Muscle of leg (tissue), 11 donors: ENCODE measurements around the gene ABCA1. TPM values are rescaled to one million over a fixed set of nuclear protein-coding genes. Genes with fewer than 3 reads are reported as not detected.

Experiments used
- DNase-seq: peaks from one replicate; pipeline ENCODE4 v3.0.0; 2013
- H3K27ac ChIP-seq: one replicate; pipeline ENCODE4 v1.5.1; 2013; ENCODE audit warnings: mild to moderate bottlenecking, low read length, control low read depth
- H3K27me3 ChIP-seq: one replicate; pipeline ENCODE4 v1.6.1; 2013; ENCODE audit warnings: low read length; ENCODE audit not compliant: control insufficient read depth, insufficient read depth
- H3K36me3 ChIP-seq: one replicate; pipeline ENCODE4 v1.6.1; 2013; ENCODE audit warnings: low read length; ENCODE audit not compliant: control insufficient read depth, insufficient read depth
- H3K4me1 ChIP-seq: one replicate; pipeline ENCODE4 v1.6.1; 2013; ENCODE audit warnings: low read length; ENCODE audit not compliant: control insufficient read depth, insufficient read depth
- H3K4me3 ChIP-seq: one replicate; pipeline ENCODE4 v1.5.1; 2013; ENCODE audit warnings: low read length, control low read depth
- H3K9me3 ChIP-seq: replicated peaks from 2 replicates; pipeline ENCODE4 v1.6.1; 2013; ENCODE audit warnings: low read depth, low read length; ENCODE audit not compliant: control insufficient read depth
- WGBS: methylation state at CpG from one replicate; pipeline ENCODE4 v1.1.5; 2013; ENCODE audit warnings: missing lambda C conversion rate; ENCODE audit not compliant: insufficient coverage; 5-methylcytosine and 5-hydroxymethylcytosine counted together
- polyA plus RNA-seq, 8 donors: library from polyadenylated mRNA; unstranded; fragments of 120-200 nt; gene quantifications; one replicate each; pipeline versions ENCODE4 v1.2.1 to v1.2.3, GENCODE V29; 2013; ENCODE audit warnings: inconsistent platforms in 1 of 8, low replicate concordance in 1 of 8; ENCODE audit not compliant: insufficient read length in 8 of 8, insufficient read depth in 1 of 8
- total RNA-seq: library from RNA; stranded (reverse); fragments of 120-200 nt; gene quantifications from one replicate; pipeline ENCODE4 v1.2.4, GENCODE V29; 2013

Gene ABCA1
- total and polyA plus RNA-seq, 9 donors, result 3.4 to 12.1 (median 5.2) TPM

DNA sequence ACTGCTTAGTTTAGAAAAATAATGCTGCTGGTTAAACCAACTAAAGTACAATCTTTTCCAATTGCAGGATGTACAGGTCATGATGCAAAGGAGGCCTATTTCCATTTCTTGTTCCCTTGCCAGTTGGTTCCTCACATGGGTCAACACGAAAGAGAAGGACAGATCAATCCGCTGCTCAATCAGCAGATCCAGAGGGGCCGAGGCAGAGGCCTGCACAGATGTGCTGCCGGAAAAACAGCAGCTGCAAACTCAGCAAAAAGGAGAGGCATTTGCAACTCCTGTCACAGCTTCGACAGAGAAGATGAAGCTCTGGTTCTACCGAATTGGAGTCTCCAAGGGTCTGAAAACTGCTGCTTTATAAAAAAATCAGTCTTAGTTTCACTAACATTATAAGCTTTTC is 94.3 kb downstream of the ABCA1 start:
- DNase-seq, result peak; percentile 78
- Histone ChIP-seq H3K27me3 (no peaks in the 10 kb centered on the region), H3K4me3 (no peak overlapping the region), H3K9me3 (no peaks in the 10 kb centered on the region), H3K27ac (no peak overlapping the region), H3K36me3 (peaks cover 15% of the 10 kb centered on the region), H3K4me1 (peaks cover 10% of the 10 kb centered on the region)
- WGBS, result 8% methylated on average over 6 of the region's 6 CpGs

DNA sequence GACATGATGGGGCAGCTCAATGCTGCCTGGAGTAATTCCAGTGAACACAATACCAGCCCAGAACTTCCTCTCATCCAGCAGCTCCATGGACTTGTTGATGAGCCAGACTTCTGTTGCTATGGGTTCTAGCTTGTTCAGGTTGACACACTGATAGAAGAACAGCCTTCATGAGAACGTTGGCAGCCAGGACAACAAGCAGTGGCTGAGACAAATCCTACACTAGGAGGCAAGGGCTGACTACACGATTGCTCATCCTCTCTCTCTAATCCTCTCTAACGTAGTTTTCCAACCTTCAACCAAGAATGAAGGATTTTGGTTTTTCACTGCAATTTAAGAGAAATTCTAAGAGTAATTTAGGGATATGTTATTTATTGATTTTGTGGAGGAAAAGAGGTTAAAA is 96.3 kb downstream of the ABCA1 start:
- no peak for DNase-seq
- Histone ChIP-seq H3K27ac (no peak overlapping the region), H3K27me3 (no peaks in the 10 kb centered on the region), H3K36me3 (peaks cover 17% of the 10 kb centered on the region), H3K4me1 (peaks cover 11% of the 10 kb centered on the region), H3K4me3 (no peak overlapping the region), H3K9me3 (no peaks in the 10 kb centered on the region)
- WGBS, result no CpG with 5 or more reads among the region's 3 CpGs

DNA sequence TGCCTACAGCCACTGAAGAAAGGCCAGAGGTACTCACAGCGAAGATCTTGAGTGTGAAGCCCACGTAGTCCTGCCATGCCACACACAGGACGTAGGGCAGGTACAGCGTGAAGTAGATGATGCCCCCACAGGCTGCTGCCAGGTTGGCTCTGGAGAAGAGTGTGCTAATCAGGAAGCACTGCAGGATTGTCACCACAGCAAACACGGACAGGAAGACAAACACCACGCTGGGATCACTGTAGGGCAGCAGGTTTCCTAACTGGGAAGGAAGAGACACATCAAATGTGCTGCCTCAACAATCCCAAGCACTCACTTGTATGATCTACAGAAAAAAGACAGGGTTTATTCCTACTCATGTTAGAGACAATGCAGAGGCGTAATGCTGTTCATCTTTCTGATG is 101.0 kb downstream of the ABCA1 start:
- peak; percentile 25 for DNase-seq
- WGBS, result 75% methylated on average over 4 of the region's 7 CpGs
- Histone ChIP-seq H3K27me3 (no peaks in the 10 kb centered on the region), H3K36me3 (peaks cover 36% of the 10 kb centered on the region), H3K4me1 (peaks cover 4% of the 10 kb centered on the region), H3K27ac (no peak overlapping the region), H3K9me3 (no peaks in the 10 kb centered on the region), H3K4me3 (no peak overlapping the region)

DNA sequence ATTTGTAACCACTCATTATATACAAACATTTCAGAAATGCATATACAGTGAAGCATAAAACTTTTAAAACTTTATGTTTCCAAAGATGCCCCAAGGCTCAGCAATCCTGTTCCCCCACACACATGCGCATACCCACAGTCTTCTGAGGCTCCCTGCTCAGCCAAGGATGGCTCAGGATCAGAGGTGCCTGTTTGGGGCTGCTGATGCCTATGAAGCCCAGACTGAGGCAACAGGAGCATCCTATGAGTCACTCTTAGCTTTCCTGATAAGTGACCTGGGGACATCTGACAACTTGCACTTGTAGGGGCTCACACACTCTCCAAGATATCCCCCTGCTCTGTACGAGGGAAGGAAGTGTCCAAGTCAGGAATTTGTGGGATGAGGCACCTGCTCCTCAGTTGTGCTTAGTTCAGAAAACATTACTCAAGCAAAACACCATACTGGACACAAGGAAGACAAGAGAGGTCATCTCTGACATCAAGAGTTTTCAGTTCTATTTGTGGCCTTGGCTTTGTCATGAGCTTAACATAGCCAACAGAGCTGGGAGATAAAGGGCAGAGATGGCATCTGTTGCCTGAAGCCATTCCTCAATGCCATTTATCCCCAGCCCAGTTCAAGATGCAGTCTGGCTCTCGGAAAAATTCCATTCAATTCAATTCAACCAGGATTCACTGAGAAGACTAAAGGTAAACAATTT is 101.7 kb downstream of the ABCA1 start:
- no peaks in the 10 kb centered on the region for H3K9me3 ChIP-seq
- peaks cover 4% of the 10 kb centered on the region for H3K4me1 ChIP-seq
- no peaks in the 10 kb centered on the region for H3K27me3 ChIP-seq
- 100% methylated on average over 1 of the region's 3 CpGs for WGBS
- no peak for DNase-seq
- H3K36me3 ChIP-seq, result peaks cover 37% of the 10 kb centered on the region
- H3K4me3 ChIP-seq, result no peak overlapping the region
- H3K27ac ChIP-seq, result no peak overlapping the region

DNA sequence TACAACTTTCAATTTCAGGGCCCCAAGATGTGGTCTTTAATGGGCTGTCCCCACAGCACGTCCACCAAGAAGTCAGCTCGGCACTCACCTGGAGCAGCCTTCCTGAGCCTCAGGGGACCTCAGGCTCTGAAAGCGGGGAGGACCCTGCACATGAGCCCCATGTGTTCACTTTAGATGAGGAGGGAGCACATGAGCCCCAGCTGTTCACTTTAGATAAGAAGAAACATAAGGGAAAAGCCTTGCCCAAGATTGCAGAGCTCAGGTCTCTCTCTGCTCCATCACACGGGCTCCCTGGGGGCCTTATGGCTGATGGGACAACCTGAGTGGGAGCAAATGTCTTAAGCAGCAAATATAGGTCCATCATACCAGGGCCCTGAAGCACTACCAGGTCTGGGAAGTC is 107.6 kb downstream of the ABCA1 start:
- Histone ChIP-seq H3K9me3 (no peaks in the 10 kb centered on the region), H3K4me1 (no peaks in the 10 kb centered on the region), H3K4me3 (no peak overlapping the region), H3K27ac (no peak overlapping the region), H3K27me3 (no peaks in the 10 kb centered on the region), H3K36me3 (peaks cover 51% of the 10 kb centered on the region)
- whole genome bisulfite sequencing, result 74% methylated on average over 4 of the region's 4 CpGs
- DNase-seq, result no peak

DNA sequence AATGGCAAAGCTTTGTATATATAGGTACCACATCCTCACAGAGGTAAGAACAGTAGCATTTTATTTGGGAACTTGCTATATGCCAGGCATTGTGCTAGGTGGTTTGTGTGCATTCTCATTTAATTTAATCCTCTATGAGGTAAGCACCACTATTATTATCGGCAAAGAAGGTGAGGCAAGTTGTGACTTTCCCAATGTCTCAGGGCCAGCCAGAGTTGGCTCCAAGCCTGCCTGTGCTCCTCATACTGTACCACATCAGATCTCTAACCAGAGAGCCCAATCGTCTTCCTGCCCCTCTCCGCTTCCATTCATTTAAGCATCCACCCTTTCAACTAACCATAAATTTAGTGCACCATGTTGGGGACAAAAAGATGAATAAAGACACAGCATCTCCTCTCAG is 108.9 kb downstream of the ABCA1 start:
- DNase-seq, result no peak
- Histone ChIP-seq H3K4me1 (no peaks in the 10 kb centered on the region), H3K27ac (no peak overlapping the region), H3K36me3 (peaks cover 47% of the 10 kb centered on the region), H3K4me3 (no peak overlapping the region), H3K27me3 (no peaks in the 10 kb centered on the region), H3K9me3 (no peaks in the 10 kb centered on the region)
- 80% methylated on average over 3 of the region's 3 CpGs for WGBS

DNA sequence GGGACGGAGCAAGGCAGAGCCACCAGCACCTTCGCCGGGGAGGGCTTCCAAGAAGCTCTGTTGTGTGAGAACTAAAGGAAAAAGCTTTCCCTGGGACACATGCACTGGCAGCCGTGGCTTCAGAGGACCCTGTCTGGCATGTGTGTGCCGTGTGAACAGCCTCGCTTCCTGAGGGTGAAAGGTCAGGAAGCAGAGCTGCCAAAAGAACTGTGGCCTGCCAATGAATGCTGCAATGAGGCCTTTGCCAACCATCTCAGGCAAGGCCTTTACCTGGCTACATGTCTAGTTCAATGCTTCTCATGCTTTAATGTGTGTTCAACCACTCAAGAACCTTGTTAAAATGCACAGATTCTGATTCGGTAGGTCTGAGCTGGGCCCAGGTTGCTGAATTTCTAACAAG is 110.5 kb downstream of the ABCA1 start:
- H3K27me3 ChIP-seq, result no peaks in the 10 kb centered on the region
- H3K36me3 ChIP-seq, result peaks cover 45% of the 10 kb centered on the region
- no peaks in the 10 kb centered on the region for H3K4me1 ChIP-seq
- no peak overlapping the region for H3K4me3 ChIP-seq
- H3K27ac ChIP-seq, result no peak overlapping the region
- no peak for DNase-seq
- H3K9me3 ChIP-seq, result no peaks in the 10 kb centered on the region
- 71% methylated on average over 7 of the region's 7 CpGs for WGBS

DNA sequence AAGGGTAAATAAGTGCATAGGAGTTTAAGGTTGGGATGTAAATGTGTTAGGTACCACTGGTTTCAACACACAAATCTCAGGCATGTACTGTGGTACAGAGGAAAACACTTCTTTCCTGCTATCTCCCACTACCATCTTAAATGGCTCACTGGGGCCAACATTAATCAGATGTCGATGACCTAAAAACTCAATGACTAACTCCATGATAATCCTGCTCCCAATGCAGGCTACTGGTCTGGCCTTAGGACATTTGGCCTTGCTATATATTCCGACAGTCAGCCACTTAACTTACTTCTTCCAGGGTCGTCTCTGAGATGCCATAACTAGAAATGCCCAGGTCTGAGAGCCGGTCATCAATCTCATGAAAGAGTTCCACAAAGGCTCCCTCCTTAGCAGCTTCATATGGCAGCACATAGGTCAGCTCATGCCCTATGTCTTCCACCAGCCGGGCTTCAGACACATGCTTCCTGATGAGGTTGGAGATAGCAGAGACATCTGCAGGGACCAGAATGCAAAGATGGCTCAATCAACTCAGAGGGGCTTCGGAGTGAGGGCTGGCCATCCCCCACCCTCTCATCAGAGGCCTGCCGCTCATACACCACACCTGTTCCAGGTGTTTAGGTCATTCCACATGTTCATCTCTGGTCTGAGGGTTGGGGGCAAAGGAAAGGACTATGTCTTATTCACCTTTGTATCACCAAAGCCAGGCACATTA is 111.9 kb downstream of the ABCA1 start:
- H3K36me3 ChIP-seq, result peaks cover 41% of the 10 kb centered on the region
- DNase-seq, result no peak
- 100% methylated on average over 2 of the region's 7 CpGs for WGBS
- H3K4me1 ChIP-seq, result no peaks in the 10 kb centered on the region
- H3K9me3 ChIP-seq, result no peaks in the 10 kb centered on the region
- no peaks in the 10 kb centered on the region for H3K27me3 ChIP-seq
- H3K4me3 ChIP-seq, result no peak overlapping the region
- no peak overlapping the region for H3K27ac ChIP-seq

DNA sequence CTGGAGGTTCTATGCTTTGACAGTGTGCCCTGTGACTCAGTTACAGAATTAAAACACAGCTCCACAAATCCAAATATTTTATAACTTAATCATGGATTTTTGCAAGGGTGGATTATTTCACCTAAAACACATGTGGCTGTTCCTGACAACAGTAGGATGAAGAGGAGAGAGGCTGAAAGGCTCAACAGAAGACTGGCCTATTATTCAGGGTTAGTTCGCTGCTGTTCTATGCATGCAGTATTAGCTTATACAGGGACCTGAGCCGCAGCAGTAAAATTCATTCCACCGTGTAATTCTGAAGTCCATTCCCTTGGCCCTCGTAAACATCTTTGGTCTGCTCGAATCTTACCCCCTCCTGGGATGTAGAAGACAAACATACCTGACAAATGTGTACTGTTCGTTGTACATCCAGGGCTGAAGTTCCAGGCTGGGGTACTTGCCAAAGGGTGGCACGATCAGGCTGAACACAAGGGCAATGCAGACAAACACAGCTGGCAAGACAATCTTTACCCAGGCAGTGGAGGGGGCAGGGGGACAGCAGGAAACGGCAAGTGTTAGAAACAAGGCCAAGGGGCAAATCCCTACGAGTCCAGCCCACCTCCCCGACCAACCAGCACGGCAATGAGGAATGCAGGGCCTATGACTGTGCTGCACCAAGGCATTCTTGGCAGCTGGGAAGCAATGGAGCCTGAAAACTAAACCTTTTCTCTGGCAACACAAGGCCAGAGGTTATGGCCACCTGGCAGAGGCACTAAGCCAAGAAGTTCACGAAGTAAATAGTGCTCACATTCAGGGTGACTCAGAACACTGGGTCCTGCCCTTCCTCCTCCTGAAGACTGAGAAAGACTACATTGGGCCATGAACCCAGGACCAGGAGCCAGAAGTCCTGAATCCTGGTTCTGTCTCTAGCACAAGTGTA is 117.3 kb downstream of the ABCA1 start:
- peak; percentile 13 for DNase-seq
- no peak overlapping the region for H3K27ac ChIP-seq

DNA sequence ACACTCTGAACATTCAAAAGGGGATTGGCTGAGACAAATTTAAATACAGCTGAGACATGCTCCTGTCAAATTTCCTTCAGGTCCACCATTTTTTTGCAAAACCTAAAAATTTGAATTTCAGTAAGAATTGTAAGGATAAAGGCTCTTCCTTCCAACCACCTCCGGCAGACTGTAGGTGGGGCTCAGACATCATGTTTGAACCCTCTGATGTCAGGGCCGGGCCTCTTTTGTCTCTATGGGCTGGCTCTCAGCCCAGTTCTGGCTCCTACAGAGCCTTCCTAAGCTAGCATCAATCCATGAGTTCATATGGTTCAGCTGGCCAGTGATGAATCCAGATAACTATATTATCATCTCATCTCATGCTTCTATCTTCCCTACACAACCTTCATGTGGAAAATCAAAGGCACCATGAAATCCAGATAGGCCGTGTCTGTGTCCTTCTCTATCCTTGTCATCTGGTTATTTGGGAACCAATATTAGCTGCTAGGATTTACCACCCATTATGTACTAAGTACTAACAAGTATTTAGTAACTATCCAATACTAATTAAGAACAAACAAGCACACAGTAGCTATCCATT is 119.8 kb downstream of the ABCA1 start:
- DNase-seq, result peak; percentile 81
- Histone ChIP-seq H3K27ac (no peak overlapping the region), H3K27me3 (no peaks in the 10 kb centered on the region), H3K4me1 (no peaks in the 10 kb centered on the region), H3K4me3 (no peak overlapping the region), H3K36me3 (peaks cover 17% of the 10 kb centered on the region), H3K9me3 (no peaks in the 10 kb centered on the region)
- 0% methylated on average over 1 of the region's 3 CpGs for WGBS

More for the DNA sequence above, 117.3 kb downstream of the ABCA1 start:
- Histone ChIP-seq H3K9me3 (no peaks in the 10 kb centered on the region), H3K4me1 (no peaks in the 10 kb centered on the region), H3K4me3 (no peak overlapping the region), H3K36me3 (peaks cover 18% of the 10 kb centered on the region), H3K27me3 (no peaks in the 10 kb centered on the region)
- WGBS, result 52% methylated on average over 10 of the region's 12 CpGs
